ENCODE data around the gene SYTL3.

SYTL3 gene

DNA sequence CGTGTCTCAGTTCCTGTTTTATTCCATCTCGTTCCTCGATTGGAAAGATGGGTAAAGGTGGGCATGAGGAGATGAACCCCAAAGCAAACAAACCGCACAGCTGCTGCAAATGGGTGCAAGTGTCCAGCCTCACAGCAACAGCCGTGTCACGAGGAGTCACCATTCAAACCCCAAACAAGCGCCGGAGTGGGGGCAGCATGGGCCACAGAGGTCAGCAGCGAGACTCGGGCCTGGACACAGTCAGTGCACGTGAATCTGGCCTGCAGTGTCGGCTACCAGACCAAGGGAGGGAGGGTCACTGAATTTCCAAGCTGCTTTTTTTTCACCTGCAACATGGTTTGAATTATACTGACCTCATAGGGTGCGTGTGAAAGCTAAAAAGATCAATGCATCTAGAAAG lies 105.8 kb downstream of the SYTL3 start:
- TF ChIP-seq, protein P1, sequence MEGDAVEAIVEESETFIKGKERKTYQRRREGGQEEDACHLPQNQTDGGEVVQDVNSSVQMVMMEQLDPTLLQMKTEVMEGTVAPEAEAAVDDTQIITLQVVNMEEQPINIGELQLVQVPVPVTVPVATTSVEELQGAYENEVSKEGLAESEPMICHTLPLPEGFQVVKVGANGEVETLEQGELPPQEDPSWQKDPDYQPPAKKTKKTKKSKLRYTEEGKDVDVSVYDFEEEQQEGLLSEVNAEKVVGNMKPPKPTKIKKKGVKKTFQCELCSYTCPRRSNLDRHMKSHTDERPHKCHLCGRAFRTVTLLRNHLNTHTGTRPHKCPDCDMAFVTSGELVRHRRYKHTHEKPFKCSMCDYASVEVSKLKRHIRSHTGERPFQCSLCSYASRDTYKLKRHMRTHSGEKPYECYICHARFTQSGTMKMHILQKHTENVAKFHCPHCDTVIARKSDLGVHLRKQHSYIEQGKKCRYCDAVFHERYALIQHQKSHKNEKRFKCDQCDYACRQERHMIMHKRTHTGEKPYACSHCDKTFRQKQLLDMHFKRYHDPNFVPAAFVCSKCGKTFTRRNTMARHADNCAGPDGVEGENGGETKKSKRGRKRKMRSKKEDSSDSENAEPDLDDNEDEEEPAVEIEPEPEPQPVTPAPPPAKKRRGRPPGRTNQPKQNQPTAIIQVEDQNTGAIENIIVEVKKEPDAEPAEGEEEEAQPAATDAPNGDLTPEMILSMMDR (IDR thresholded peaks at IDR 0.05) = no peak
- no peak overlapping the region for H3K4me3 ChIP-seq
- DNase-seq (ENCODE audit: low spot score) = no peak
- no peak overlapping the region for H3K27ac ChIP-seq

- TF ChIP-seq, protein P1 (IDR thresholded peaks at IDR 0.05) = no peak
- no peak overlapping the region for H3K4me3 ChIP-seq
- no peak overlapping the region for H3K27ac ChIP-seq
- DNase-seq (ENCODE audit: low spot score) = peak; percentile 60
Observed at GRCh38 chr6:158756126-158756525, 106.3 kb downstream of the SYTL3 start.

DNA sequence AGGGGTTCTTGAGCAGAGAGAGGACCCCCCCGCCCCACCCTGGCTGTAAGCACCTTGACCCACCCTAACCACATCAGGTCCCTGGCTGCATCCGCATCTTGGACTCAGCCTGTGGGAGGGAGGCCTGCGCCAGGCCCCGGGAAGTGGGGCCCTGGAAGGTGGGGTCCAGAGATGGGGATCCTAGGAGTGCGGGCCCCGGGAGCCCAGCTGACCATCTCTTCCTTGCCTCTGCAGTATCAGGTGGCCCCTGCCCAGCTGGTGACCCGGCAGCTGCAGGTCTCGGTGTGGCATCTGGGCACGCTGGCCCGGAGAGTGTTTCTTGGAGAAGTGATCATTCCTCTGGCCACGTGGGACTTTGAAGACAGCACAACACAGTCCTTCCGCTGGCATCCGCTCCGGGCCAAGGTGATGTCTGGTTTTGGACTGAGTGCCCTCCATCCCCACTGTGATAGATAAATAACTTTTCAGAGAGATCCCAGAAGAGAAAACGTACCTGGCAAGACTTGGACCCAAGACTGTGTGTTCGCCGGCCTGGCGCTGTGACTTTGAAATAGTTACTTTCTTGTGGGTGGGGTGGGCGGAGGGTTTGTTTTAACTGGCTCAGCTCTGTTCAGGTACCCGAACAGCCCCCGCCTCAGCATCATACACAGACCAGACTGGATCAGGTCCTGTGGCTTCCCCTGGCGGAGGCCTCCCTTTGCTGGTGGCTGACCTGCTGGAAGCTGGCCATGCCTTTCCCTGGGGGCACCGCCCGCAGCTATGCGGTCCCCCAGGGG lies 107.3 kb downstream of the SYTL3 start:
- DNase-seq (ENCODE audit: low spot score) = peak; percentile 62
- Histone ChIP-seq H3K4me3 (no peak overlapping the region), H3K27ac (no peak overlapping the region)
- TF ChIP-seq, protein P1 (IDR thresholded peaks at IDR 0.05) = no peak

DNA sequence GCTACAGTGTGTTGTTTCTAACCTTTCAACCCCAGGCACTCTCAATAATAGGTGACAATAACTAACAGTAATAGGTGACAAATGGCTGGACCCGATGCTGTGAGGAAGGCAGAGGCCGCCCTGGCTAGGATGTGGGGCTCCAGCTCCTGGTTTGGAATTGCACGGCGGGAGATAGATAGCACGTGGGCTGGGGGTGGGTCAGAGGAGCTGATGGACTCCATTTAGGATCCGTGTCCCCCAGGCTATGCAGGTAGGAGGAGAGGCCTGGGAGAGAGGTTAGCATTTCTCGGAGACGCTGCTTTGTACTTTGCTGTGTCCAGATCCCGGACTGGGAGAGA lies 107.9 kb downstream of the SYTL3 start:
- Histone ChIP-seq H3K27ac (no peak overlapping the region), H3K4me3 (no peak overlapping the region)
- TF ChIP-seq, protein P1 (IDR thresholded peaks at IDR 0.05) = no peak
- peak; percentile 61 for DNase-seq (ENCODE audit: low spot score)

DNA sequence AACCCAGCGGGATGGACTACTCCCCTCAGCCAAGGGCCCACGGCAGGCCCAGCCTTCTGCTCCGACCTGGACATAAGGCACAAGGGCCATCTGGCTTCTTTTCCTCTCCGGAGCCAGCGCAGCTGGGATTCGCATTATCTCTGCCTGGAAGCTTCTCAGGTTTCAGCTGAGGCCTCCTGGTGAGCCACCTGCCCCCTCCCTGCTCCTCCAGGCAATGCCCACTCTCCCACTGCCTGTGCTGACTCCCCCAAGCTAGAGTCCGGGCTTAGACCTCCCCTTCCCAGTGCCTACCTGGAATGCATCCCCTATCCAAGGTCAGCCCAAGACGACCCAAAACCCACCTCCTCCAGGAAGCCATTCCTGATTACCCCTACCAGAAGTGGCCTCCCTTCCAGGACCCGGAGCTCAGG lies 108.6 kb downstream of the SYTL3 start:
- DNase-seq (ENCODE audit: low spot score) = peak; percentile 64
- H3K27ac ChIP-seq = no peak overlapping the region
- TF ChIP-seq, protein P1 (IDR thresholded peaks at IDR 0.05) = no peak
- H3K4me3 ChIP-seq = no peak overlapping the region

- Histone ChIP-seq H3K4me3 (no peak overlapping the region), H3K27ac (no peak overlapping the region)
- TF ChIP-seq, protein P1 (IDR thresholded peaks at IDR 0.05) = no peak
- peak; percentile 62 for DNase-seq (ENCODE audit: low spot score)
Observed at GRCh38 chr6:158758941-158759479, 109.2 kb downstream of the SYTL3 start.

All from coronary artery (tissue), 2 donors.